DOHH2 (cell line): ENCODE data around the gene PLB1.

Source experiments
- H3F3A ChIP-seq: fragments of 200-600 bp; sonication (generic), shearing (Covaris generic); 2 replicates; pipeline ENCODE4 v1.6.0; 2016; ENCODE audit warnings: antibody characterized with exemption, mild to moderate bottlenecking; ENCODE audit not compliant: control insufficient read depth, insufficient read depth
- H3K27ac ChIP-seq: fragments of 200-600 bp; sonication (generic); 2 replicates; pipeline ENCODE4 v1.5.1; 2014; ENCODE audit warnings: low read depth, mild to moderate bottlenecking, low read length, moderate library complexity
- H3K27me3 ChIP-seq: fragments of 200-600 bp; sonication (generic); 2 replicates; pipeline ENCODE4 v1.6.1; 2014; ENCODE audit warnings: mild to moderate bottlenecking, low read length, mixed read lengths; ENCODE audit not compliant: control insufficient read depth
- H3K36me3 ChIP-seq: fragments of 200-600 bp; sonication (generic); 2 replicates; pipeline ENCODE4 v1.6.1; 2014; ENCODE audit warnings: mild to moderate bottlenecking, low read length, moderate library complexity, mixed read lengths; ENCODE audit not compliant: control insufficient read depth
- H3K4me1 ChIP-seq: fragments of 200-600 bp; sonication (generic); 2 replicates; pipeline ENCODE4 v1.6.1; 2014; ENCODE audit warnings: mild to moderate bottlenecking, low read length, mixed read lengths; ENCODE audit not compliant: control insufficient read depth
- H3K4me2 ChIP-seq: fragments of 200-600 bp; sonication (generic); 2 replicates; pipeline ENCODE4 v1.6.0; 2014; ENCODE audit warnings: mild to moderate bottlenecking, low read length, moderate library complexity
- H3K4me3 ChIP-seq: fragments of 200-600 bp; sonication (generic); 2 replicates; pipeline ENCODE4 v1.5.1; 2014; ENCODE audit warnings: mild to moderate bottlenecking, low read length, mixed read lengths
- H3K79me2 ChIP-seq: fragments of 200-600 bp; sonication (generic); 2 replicates; pipeline ENCODE4 v1.6.1; 2014; ENCODE audit warnings: mild to moderate bottlenecking, low read length, mixed read lengths; ENCODE audit not compliant: control insufficient read depth
- H3K9me2 ChIP-seq: fragments of 200-600 bp; sonication (generic); replicated peaks from 2 replicates; pipeline ENCODE4 v1.6.1; 2014; ENCODE audit warnings: mild to moderate bottlenecking, low read length, mixed read lengths; ENCODE audit not compliant: control insufficient read depth
- H3K9me3 ChIP-seq: fragments of 200-600 bp; sonication (generic); 2 replicates; pipeline ENCODE4 v1.6.1; 2014; ENCODE audit warnings: antibody characterized with exemption, low read length, mixed read lengths; ENCODE audit not compliant: control insufficient read depth, insufficient read depth
- H4K20me1 ChIP-seq: fragments of 200-600 bp; sonication (generic); 2 replicates; pipeline ENCODE4 v1.6.0; 2014; ENCODE audit warnings: low read depth, mild to moderate bottlenecking, antibody characterized with exemption, low read length, moderate library complexity; ENCODE audit not compliant: control insufficient read depth, insufficient read depth
- CTCF ChIP-seq: fragments of 200-600 bp; sonication (generic); IDR thresholded peaks from one replicate; pipeline ENCODE4 v1.5.1; 2014; ENCODE audit warnings: antibody characterized with exemption, mild to moderate bottlenecking, low read depth, low read length; ENCODE audit not compliant: poor library complexity, severe bottlenecking
- EZH2phosphoT487 ChIP-seq: fragments of 200-600 bp; sonication (generic); IDR thresholded peaks from 2 replicates; pipeline ENCODE4 v1.6.1; 2017; ENCODE audit warnings: borderline replicate concordance, mild to moderate bottlenecking, antibody characterized with exemption, low read length, moderate library complexity, mixed read lengths

The PLB1 gene

GRCh38 chr2:28582595-28582994 lies 86.7 kb downstream of the PLB1 start:
- no peak for TF ChIP-seq CTCF
- no peak for TF ChIP-seq EZH2phosphoT487
- H3K4me2 ChIP-seq = no peak overlapping the region
- H3K9me2 ChIP-seq = no peaks in the 10 kb centered on the region
- H3K27ac ChIP-seq = no peak overlapping the region
- H3K79me2 ChIP-seq = no peaks in the 10 kb centered on the region
- no peaks in the 10 kb centered on the region for H3K36me3 ChIP-seq
- peaks cover 13% of the 10 kb centered on the region for H3K27me3 ChIP-seq
- H3F3A ChIP-seq = no peaks in the 10 kb centered on the region
- peaks cover 5% of the 10 kb centered on the region; the same call in 1 of the 2 replicates for H3K4me1 ChIP-seq
- H3K4me3 ChIP-seq = no peak overlapping the region
- no peaks in the 10 kb centered on the region for H3K9me3 ChIP-seq
- H4K20me1 ChIP-seq = no peaks in the 10 kb centered on the region

- peaks cover 5% of the 10 kb centered on the region; the same call in 1 of the 2 replicates for H3K4me1 ChIP-seq
- H4K20me1 ChIP-seq = no peaks in the 10 kb centered on the region
- H3F3A ChIP-seq = no peaks in the 10 kb centered on the region
- H3K9me3 ChIP-seq = no peaks in the 10 kb centered on the region
- no peaks in the 10 kb centered on the region for H3K9me2 ChIP-seq
- H3K4me3 ChIP-seq = no peak overlapping the region
- no peaks in the 10 kb centered on the region for H3K79me2 ChIP-seq
- no peak overlapping the region for H3K27ac ChIP-seq
- H3K4me2 ChIP-seq = no peak overlapping the region
- H3K36me3 ChIP-seq = no peaks in the 10 kb centered on the region
- no peak for TF ChIP-seq CTCF
- H3K27me3 ChIP-seq = peaks cover 15% of the 10 kb centered on the region
Observed at GRCh38 chr2:28583899-28584553, 88.2 kb downstream of the PLB1 start.

GRCh38 chr2:28586867-28587266 lies 91.0 kb downstream of the PLB1 start:
- no peaks in the 10 kb centered on the region for H3K9me2 ChIP-seq
- no peaks in the 10 kb centered on the region for H3F3A ChIP-seq
- no peak overlapping the region for H3K4me3 ChIP-seq
- peaks cover 5% of the 10 kb centered on the region; the same call in 1 of the 2 replicates for H3K4me1 ChIP-seq
- no peak overlapping the region for H3K27ac ChIP-seq
- H3K36me3 ChIP-seq = no peaks in the 10 kb centered on the region
- H4K20me1 ChIP-seq = no peaks in the 10 kb centered on the region
- no peaks in the 10 kb centered on the region for H3K79me2 ChIP-seq
- H3K9me3 ChIP-seq = no peaks in the 10 kb centered on the region
- no peak overlapping the region for H3K4me2 ChIP-seq
- peaks cover 11% of the 10 kb centered on the region for H3K27me3 ChIP-seq
- TF ChIP-seq CTCF (no peak), EZH2phosphoT487 (no peak)
